Stimulated activated naive CD8-positive, alpha-beta T cell treated with anti-CD3 and anti-CD28 coated beads, Interleukin-15, amount 100 ng/mL, for 72 hours (primary cell): Measurements from ENCODE around the gene SULT6B1.
"Not testable (repeated sequence)": the region's sequence is repeated elsewhere in the genome, so short reads cannot be mapped to it uniquely, and the experiment has no call there.

ENCODE experiments used
- ATAC-seq: fragments of 150-1000 bp; cut with Tn5 transposase; 2 replicates; pipeline ENCODE4 v1.10.0; 2021; ENCODE audit warnings: mild to moderate bottlenecking, moderate library complexity
- DNase-seq, 2 donors: peaks; one replicate each; pipeline ENCODE4 v3.0.0; 2021 to 2022
- H3K27ac Mint-ChIP-seq, 2 donors: one replicate each; pipeline ENCODE4 v1.8.0; 2022; ENCODE audit warnings: mild to moderate bottlenecking in 2 of 2, mixed read lengths in 2 of 2, moderate library complexity in 2 of 2
- H3K27me3 Mint-ChIP-seq: one replicate; pipeline ENCODE4 v1.8.0; 2022; ENCODE audit warnings: mixed read lengths
- H3K4me1 Mint-ChIP-seq: one replicate; pipeline ENCODE4 v1.8.0; 2022; ENCODE audit warnings: mild to moderate bottlenecking, mixed read lengths
- H3K4me3 Mint-ChIP-seq, 2 donors: one replicate each; pipeline ENCODE4 v1.8.0; 2022; ENCODE audit warnings: mild to moderate bottlenecking in 2 of 2, mixed read lengths in 2 of 2, moderate library complexity in 1 of 2
- H3K9me3 Mint-ChIP-seq, 2 donors: one replicate each; pipeline ENCODE4 v1.8.0; 2022; ENCODE audit warnings: mixed read lengths in 2 of 2

Gene SULT6B1

DNA sequence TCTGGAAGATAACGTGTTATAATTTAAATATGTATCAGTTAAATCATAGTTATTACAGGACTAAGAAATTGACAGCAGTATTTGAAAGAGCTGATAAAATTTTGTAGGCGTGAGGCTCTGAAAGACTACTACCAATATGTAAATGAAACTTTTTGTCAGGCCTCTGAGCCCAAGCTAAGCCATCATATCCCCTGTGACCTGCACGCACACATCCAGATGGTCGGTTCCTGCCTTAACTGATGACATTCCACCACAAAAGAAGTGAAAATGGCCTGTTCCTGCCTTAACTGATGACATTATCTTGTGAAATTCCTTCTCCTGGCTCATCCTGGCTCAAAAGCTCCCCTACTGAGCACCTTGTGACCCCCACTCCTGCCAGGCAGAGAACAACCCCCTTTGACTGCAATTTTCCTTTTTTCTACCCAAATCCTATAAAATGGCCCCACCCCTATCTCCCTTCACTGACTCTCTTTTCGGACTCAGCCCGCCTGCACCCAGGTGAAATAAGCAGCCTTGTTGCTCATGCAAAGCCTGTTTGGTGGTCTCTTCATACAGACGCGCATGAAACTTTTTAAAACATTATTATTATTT is 16.7 kb upstream of the SULT6B1 start:
- not testable (repeated sequence) for ATAC-seq, H3K4me3 Mint-ChIP-seq, H3K27ac Mint-ChIP-seq, DNase-seq, H3K27me3 Mint-ChIP-seq
- Mint-ChIP-seq H3K9me3 (peaks cover 41 to 42% of the 10 kb centered on the region in 2 donors), H3K4me1 (peaks cover 50% of the 10 kb centered on the region)

DNA sequence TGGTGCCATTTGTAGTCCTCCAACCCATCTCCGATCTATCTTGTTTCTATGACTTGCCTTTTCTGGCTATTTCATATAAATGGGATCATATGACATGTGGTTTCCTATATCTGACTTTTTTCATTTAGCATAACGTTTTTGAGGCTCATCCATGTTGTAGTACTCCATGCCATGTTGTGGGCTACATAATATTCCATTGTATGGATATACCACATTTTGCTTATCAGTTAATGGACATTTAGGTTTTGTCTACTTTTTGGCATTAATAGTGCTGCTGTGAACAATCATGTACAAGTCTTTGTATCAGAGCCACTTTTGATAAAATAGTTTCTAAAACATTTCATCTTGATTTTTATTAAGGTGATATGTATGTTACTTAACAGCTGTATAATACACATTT is 15.2 kb upstream of the SULT6B1 start:
- Mint-ChIP-seq H3K27me3 (no peaks in the 10 kb centered on the region), H3K9me3 (peaks cover 28 to 29% of the 10 kb centered on the region in 2 donors), H3K27ac (peak overlapping the region in 1 of 2 donors; percentile 31), H3K4me3 (no peak overlapping the region), H3K4me1 (peaks cover 51% of the 10 kb centered on the region)
- ATAC-seq (no peak), DNase-seq (no peak)

DNA sequence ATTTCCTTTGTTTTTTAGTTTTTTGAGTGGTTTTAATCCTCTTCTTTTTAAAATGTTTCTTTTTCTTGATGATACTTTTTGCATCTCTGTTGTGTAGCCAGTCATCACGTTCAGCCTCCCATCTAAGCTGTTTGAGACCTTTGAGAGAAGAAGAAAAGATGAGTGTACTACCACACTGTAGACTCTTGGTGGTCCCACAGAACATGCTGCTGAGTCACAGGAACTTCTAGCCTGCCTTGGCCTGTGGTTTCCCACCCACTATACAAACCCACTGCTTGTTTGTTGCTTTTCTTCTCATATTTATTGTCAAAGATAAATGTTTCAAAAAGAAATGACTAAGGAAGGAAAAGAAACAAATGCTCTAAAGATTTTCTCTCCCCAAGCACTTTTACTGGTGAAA is 13.3 kb upstream of the SULT6B1 start:
- Mint-ChIP-seq H3K9me3 (peaks cover 11 to 12% of the 10 kb centered on the region in 2 donors), H3K4me1 (peaks cover 55% of the 10 kb centered on the region), H3K4me3 (peak overlapping the region; percentile 11 to 16), H3K27me3 (no peaks in the 10 kb centered on the region), H3K27ac (no peak overlapping the region)
- peak; percentile 92 for ATAC-seq
- peak; percentile 23 to 52 for DNase-seq

DNA sequence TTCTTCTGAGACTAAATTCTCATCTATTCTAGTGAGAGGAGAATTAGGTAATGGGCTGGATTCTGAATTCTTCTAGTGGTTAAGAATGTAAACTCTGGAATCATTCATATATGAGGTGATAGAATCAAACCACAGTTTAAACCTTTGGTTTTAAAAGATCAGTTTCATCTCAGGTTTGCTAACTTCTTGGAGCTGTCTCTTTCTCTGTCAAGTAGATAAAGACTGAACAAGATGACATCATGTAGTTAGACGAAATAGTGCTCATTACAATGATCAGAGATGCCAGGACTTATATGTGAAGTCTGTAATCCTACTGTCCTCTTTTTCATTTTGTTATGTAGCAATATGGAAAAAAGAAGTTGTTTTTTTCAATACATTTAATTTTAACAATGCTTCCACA is 12.7 kb upstream of the SULT6B1 start:
- peaks cover 55% of the 10 kb centered on the region for H3K4me1 Mint-ChIP-seq
- ATAC-seq, result peak; percentile 14
- H3K4me3 Mint-ChIP-seq, result peak overlapping the region in 1 of 2 donors; percentile 11
- no peaks in the 10 kb centered on the region for H3K27me3 Mint-ChIP-seq
- H3K27ac Mint-ChIP-seq, result peak overlapping the region in 1 of 2 donors; percentile 72
- H3K9me3 Mint-ChIP-seq, result peaks cover 7 to 9% of the 10 kb centered on the region in 2 donors
- no peak for DNase-seq

DNA sequence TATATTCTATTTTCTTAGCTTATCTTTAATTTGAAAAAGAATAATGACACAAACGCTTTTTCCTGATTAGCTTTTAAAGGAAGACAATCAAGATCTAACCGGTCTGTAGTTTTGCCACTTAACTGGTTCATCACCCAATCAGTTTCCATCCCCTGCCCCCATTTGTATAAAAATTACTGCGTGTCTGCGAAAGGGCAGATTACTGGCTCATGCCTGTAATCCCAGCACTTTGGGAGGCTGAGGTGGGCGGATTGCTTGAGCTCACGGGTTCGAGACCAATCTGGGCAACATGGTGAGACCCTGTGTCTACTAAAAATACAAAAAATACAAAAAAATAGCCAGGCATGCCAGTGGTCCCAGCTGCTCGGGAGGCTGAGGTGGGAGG is 10.2 kb upstream of the SULT6B1 start:
- Mint-ChIP-seq H3K4me3 (no peak overlapping the region), H3K4me1 (peaks cover 43% of the 10 kb centered on the region)
- no peak for ATAC-seq

DNA sequence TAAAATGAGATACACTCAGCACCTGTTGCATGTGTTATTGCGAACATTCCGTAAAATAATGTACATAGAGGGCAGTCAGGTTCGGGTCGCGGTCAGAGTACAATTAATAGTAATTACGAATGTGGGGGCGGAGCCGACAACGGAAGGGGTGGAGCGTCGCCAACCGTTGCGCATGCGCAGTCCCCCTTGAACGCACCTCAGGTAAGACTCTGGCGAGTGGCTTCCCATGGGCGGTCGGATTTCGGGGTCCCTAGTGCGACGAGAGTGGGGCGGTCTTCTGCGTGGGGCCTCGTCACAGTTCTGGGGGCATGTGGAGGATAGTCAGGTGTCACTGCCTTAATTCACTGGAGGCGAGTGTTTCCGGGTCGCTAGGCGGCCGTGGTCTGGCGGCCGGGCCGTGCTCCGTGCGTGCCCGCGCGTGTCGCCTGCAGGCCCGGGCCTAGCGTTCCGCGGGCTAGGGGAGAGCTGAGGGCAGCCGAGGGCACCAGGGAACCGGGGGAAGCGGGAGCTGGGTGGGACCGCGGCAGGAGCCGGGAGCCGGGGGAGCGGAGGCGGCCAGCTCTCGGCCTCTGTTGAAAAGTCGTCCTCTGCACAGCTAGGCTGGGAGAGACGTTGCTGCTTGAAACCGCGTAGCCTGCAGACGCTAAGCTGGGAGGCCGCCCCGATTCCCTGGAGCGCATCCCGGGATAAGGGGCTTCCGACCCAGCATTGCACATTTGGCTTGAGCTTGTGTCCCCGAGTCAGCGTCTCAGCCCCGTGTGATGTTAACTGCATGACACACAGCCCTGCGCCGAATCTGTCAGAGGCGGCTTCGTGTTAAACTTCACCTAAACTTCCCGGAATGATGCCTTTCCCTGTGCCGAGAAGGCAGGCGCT is 8.1 kb upstream of the SULT6B1 start, which contains the start of gene CEBPZOS:
CEBPZOS (plus strand) TSS at position 177 of the 876 bp plus-strand sequence. CDS start 3,209 bp downstream, outside the sequence.
- ATAC-seq (peak; percentile 87), DNase-seq (peak; percentile 87 to 89)
- no peaks in the 10 kb centered on the region for H3K9me3 Mint-ChIP-seq
- peak within 1 kb of the TSS; percentile 98 to 99 for H3K27ac Mint-ChIP-seq
- peaks cover 36% of the 10 kb centered on the region for H3K4me1 Mint-ChIP-seq
- no peaks in the 10 kb centered on the region for H3K27me3 Mint-ChIP-seq
- H3K4me3 Mint-ChIP-seq, result peak within 1 kb of the TSS; percentile 90 to 92

More for the DNA sequence above, 10.2 kb upstream of the SULT6B1 start:
- no peak for DNase-seq
- Mint-ChIP-seq H3K27ac (peak overlapping the region in 1 of 2 donors; percentile 19), H3K27me3 (no peaks in the 10 kb centered on the region), H3K9me3 (peaks cover 3 to 4% of the 10 kb centered on the region in 2 donors)

DNA sequence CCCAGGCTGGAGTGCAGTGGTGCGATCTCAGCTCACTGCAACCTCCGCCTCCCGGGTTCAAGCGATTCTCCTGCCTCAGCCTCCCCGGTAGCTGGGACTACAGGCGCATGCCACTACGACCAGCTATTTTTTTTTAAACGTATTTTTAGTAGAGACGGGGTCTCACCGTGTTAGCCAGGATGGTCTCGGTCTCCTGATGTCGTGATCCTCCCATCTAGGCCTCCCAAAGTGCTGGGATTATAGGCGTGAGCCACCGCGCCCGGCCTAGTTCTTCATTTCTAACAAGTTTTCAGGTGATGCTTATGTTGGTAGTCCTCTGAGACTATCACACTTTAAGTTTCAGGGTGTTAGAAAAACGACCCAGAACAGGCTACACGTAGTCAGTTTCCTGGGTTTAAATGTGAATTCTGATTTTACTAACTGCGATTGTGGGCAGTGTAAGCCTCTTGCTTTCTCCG is 7.4 kb upstream of the SULT6B1 start:
- peak overlapping the region; percentile 90 to 92 for H3K4me3 Mint-ChIP-seq
- peaks cover 29% of the 10 kb centered on the region for H3K4me1 Mint-ChIP-seq
- ATAC-seq, H3K9me3 Mint-ChIP-seq, DNase-seq, H3K27me3 Mint-ChIP-seq: not testable (repeated sequence)
- H3K27ac Mint-ChIP-seq, result peak overlapping the region; percentile 98 to 99

DNA sequence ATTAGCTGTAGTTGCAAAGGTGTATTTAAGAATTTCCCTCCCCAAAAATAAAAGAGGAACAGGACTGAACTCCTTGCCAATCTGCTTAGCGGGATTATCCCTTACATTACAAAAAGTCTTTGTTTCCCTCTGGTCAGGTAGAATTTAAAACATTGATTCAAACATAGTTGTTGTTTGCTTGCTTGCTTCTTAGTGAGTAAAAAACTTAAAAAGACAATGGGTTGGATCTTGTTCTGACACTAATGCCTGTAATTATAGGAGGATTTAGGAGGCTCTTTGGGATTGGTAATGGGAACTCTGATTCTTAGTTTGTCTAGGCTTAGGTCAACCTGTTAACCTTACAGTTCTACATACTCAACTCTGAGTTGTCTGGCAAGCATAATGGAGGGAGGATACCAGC is 4.1 kb upstream of the SULT6B1 start:
- no peak overlapping the region for H3K27ac Mint-ChIP-seq
- peaks cover 6% of the 10 kb centered on the region for H3K4me1 Mint-ChIP-seq
- peaks cover 8% of the 10 kb centered on the region for H3K27me3 Mint-ChIP-seq
- no peak for ATAC-seq
- no peak for DNase-seq
- no peak overlapping the region for H3K4me3 Mint-ChIP-seq
- no peaks in the 10 kb centered on the region for H3K9me3 Mint-ChIP-seq

DNA sequence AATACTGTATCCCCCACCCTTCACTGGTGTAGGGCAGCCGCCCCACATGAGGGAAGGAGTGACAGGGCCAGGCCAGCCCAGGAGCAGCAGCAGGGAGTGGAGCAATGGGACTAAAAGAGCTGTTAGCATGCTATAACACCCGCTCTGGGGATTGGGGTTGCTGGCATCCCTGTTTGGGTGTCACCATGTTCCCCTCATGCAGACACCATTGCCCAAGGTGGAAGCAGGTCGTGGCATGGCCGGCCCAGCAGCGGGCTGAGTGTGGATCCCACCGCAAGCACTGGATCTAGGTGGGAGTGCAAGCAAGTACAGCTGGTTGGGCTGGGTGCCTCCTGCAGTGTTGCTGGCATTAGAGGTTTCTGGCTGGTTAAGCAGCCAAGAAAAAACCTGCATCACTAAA is 3.3 kb upstream of the SULT6B1 start:
- no peaks in the 10 kb centered on the region for H3K9me3 Mint-ChIP-seq

DNA sequence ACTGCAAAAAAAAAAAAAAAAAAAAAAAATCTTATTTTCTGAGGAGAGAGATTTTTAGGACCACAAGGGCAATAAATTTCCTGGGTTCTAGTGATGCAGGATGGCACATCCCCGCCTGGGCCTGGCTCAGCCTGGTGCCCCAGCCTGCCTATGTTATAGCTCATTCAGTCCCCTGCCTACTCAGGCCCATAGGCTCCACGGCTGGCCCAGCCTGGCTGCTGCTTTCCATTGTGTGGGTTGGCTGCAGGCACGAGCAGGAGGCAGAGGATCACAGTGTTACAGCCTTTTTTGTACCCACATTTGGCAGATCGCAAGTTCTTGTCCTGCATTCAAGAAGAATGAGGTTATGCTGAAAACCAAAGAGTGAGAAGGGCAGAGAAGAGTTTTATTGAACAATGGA is 2.8 kb upstream of the SULT6B1 start:
- ATAC-seq (no peak), DNase-seq (no peak)
- H3K27ac Mint-ChIP-seq, result peak overlapping the region in 1 of 2 donors; percentile 9
- peaks cover 8% of the 10 kb centered on the region for H3K27me3 Mint-ChIP-seq
- no peaks in the 10 kb centered on the region for H3K9me3 Mint-ChIP-seq
- no peaks in the 10 kb centered on the region for H3K4me1 Mint-ChIP-seq
- H3K4me3 Mint-ChIP-seq, result no peak overlapping the region

More for the DNA sequence above, 3.3 kb upstream of the SULT6B1 start:
- no peak for DNase-seq
- ATAC-seq, result no peak
- H3K4me1 Mint-ChIP-seq, result no peaks in the 10 kb centered on the region
- H3K27me3 Mint-ChIP-seq, result peaks cover 8% of the 10 kb centered on the region
- H3K27ac Mint-ChIP-seq, result no peak overlapping the region
- H3K4me3 Mint-ChIP-seq, result no peak overlapping the region

DNA sequence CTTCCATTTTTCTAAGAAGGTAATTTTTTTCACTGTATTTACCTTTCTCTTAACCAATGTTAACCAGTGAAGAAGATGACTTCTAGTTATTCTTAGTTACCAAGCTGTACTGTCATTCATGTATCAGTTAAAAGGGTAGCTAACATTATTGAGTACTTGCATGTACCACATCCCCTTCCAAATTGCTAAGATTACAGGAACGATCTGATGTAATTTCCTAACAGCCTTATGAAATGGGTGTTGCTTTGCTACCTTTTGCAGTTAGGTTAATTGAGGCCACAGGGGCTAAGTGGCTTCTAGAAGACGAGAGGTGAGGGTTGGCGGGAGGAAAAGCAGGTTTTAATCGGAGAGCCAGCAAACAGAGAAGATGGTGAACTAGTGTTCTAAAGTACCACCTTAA is 1.8 kb upstream of the SULT6B1 start:
- ATAC-seq, result peak; percentile 78
- Mint-ChIP-seq H3K4me1 (no peaks in the 10 kb centered on the region), H3K27me3 (peaks cover 8% of the 10 kb centered on the region), H3K4me3 (no peak overlapping the region), H3K9me3 (no peaks in the 10 kb centered on the region), H3K27ac (peak overlapping the region in 1 of 2 donors; percentile 60)
- no peak for DNase-seq

DNA sequence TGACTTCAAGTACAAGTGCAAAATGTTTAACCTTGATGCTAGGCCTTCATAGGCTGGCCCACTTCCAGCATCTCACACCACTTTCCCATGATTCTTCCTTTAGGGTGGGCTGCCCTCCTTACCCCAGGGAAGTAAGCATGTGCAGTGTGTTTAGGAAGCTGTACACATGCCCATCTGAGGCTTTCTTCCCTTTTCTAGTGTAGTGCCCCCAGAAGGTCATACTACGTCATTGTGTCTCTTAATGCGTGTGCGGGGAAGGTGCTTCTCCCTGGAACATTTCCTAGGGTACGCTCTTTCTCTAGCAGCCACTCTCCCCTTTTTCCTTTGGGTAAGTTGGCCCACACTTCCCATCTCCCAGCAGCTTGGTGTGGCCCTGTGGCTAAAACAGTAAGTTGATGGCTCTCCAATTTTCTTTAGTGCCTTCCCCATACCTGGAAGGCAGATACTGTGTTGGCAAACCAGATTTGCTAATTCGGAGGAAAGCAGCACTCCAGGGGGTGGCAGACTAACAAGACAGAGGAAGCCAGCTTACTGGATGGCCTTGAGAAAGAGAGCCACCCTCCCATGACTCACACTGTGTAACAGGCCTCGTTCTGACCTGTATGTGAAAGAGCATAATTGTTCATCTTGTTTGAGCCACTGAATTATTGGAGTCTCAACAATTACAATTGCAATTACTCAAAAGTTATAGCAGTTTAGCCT is 1.1 kb upstream of the SULT6B1 start:
- H3K27me3 Mint-ChIP-seq, result peaks cover 8% of the 10 kb centered on the region
- H3K4me1 Mint-ChIP-seq, result no peaks in the 10 kb centered on the region
- peak overlapping the region in 1 of 2 donors; percentile 83 for H3K27ac Mint-ChIP-seq
- ATAC-seq, result peak; percentile 78
- H3K9me3 Mint-ChIP-seq, result no peaks in the 10 kb centered on the region
- H3K4me3 Mint-ChIP-seq, result no peak overlapping the region
- no peak for DNase-seq

DNA sequence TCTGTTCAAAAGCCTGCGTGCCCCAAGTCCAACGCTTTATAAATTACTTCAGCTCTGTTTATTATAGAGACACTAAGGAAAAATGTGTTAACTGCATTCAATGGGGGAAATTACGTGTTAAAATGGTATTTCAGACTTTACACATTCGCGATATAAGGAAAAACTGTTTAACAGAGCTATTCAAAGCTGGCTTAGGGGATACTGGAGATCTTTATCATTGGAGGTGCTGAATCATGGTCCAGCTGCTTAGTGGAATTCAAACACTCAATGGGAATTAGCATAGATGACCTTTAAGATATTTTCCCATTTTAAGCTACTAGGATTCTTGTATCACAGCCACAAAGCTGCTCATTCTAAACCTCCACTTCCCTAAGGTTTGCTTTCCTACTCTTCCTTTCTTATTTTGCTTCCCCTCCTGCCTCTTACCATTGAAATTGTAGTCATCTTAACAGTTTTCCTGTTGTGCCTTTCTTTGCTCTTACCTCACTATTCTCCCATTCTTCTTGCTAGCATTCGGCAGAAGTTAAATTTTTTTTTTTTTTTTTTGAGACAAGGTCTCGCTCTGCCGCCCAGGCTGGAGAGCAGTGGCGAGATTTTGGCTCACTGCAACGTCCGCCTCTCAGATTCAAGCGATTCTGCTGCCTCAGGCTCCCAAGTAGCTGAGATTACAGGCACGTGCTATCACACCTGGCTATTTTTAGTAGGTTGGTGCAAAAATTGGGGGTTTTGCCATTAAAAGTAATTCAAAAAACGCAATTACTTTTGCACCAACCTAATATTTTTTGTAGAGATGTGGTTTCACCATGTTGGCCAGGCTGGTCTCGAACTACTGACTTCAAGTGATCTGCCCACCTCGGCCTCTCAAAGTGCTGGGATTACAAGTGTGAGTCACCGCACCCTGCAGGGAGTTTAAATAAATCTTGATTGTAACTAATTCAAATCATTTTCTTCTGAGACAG is 6.5 kb downstream of the SULT6B1 start:
- Mint-ChIP-seq H3K27me3 (peaks cover 21% of the 10 kb centered on the region), H3K4me1 (peaks cover 6% of the 10 kb centered on the region), H3K4me3 (no peak overlapping the region), H3K9me3 (no peaks in the 10 kb centered on the region), H3K27ac (no peak overlapping the region)
- DNase-seq (no peak), ATAC-seq (no peak)

DNA sequence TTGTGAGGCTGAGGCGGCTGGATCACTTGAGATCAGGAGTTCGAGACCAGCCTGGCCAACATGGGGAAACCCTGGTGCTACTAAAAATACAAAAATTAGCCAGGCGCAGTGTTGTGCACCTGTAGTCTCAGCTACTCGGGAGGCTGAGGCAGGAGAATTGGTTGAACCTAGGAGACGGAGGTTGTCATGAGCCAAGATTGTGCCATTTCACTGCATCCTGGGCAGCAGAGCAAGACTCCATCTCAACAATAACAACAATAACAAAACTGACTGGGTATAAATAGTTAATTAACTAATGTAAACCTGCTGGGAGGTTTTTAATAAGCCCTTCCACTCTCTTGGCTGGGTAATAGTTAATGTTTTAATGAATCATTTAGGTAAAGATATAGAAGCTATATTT is 7.8 kb downstream of the SULT6B1 start:
- DNase-seq, result no peak
- Mint-ChIP-seq H3K27ac (no peak overlapping the region), H3K4me1 (peaks cover 6% of the 10 kb centered on the region), H3K27me3 (peaks cover 21% of the 10 kb centered on the region), H3K4me3 (no peak overlapping the region), H3K9me3 (no peaks in the 10 kb centered on the region)
- no peak for ATAC-seq
